HEK293T (cell line): Measurements from ENCODE around the gene LRIG1.

Experiments
- CTCF ChIA-PET: fragments of 350-600 bp; formaldehyde crosslinking; extraction: SDS; loops from one replicate; lab custom pipeline; 2021; ENCODE audit warnings: antibody characterized with exemption, inconsistent platforms; lab: Yijun Ruan, JAX
- POLR2A ChIA-PET: fragments of 350-600 bp; formaldehyde crosslinking; extraction: SDS; loops from one replicate; lab custom pipeline; 2020; ENCODE audit warnings: antibody characterized with exemption, inconsistent platforms; lab: Yijun Ruan, JAX
- DNase-seq: peaks from one replicate; pipeline ENCODE4 v3.0.0; 2012; ENCODE audit warnings: mixed read lengths; ENCODE audit errors: extremely low spot score
- ARNT ChIP-seq: fragments of 450-650 bp; IDR thresholded peaks from 2 replicates; pipeline ENCODE4 v1.6.1; 2017; ENCODE audit warnings: mild to moderate bottlenecking
- BHLHE40 ChIP-seq: fragments of 450-650 bp; IDR thresholded peaks from 2 replicates; pipeline ENCODE4 v1.6.1; 2016; ENCODE audit warnings: mild to moderate bottlenecking, moderate library complexity, borderline replicate concordance
- CTBP1 ChIP-seq: fragments of 450-650 bp; IDR thresholded peaks from 2 replicates; pipeline ENCODE4 v1.6.1; 2016; ENCODE audit warnings: borderline replicate concordance
- ELF4 ChIP-seq: fragments of 450-650 bp; IDR thresholded peaks from 2 replicates; pipeline ENCODE4 v1.6.1; 2017; ENCODE audit warnings: antibody characterized with exemption
- FOXA1 ChIP-seq: fragments of 450-650 bp; IDR thresholded peaks from 2 replicates; pipeline ENCODE4 v1.6.1; 2016; ENCODE audit warnings: mild to moderate bottlenecking
- FOXK2 ChIP-seq: fragments of 450-650 bp; IDR thresholded peaks from 2 replicates; pipeline ENCODE4 v1.6.1; 2016; ENCODE audit warnings: mild to moderate bottlenecking
- FOXM1 ChIP-seq: fragments of 450-650 bp; IDR thresholded peaks from 2 replicates; pipeline ENCODE4 v1.6.1; 2017; ENCODE audit warnings: mild to moderate bottlenecking, borderline replicate concordance
- HDGF ChIP-seq: fragments of 450-650 bp; IDR thresholded peaks from 2 replicates; pipeline ENCODE4 v1.6.1; 2017; ENCODE audit warnings: antibody characterized with exemption, borderline replicate concordance
- L3MBTL2 ChIP-seq: fragments of 450-650 bp; conservative IDR thresholded peaks from 2 replicates; pipeline ENCODE4 v1.6.1; 2016; ENCODE audit warnings: mild to moderate bottlenecking
- LEF1 ChIP-seq: fragments of 450-650 bp; IDR thresholded peaks from 2 replicates; pipeline ENCODE4 v1.6.1; 2017; ENCODE audit warnings: mild to moderate bottlenecking, borderline replicate concordance
- NFRKB ChIP-seq: fragments of 450-650 bp; IDR thresholded peaks from 2 replicates; pipeline ENCODE4 v1.6.1; 2016; ENCODE audit warnings: mild to moderate bottlenecking, moderate library complexity
- SP1 ChIP-seq: fragments of 450-650 bp; IDR thresholded peaks from 2 replicates; pipeline ENCODE4 v1.6.1; 2017
- SUZ12 ChIP-seq: fragments of 450-650 bp; IDR thresholded peaks from 2 replicates; pipeline ENCODE4 v1.6.1; 2016; ENCODE audit warnings: mild to moderate bottlenecking
- TARDBP ChIP-seq: fragments of 450-650 bp; IDR thresholded peaks from 2 replicates; pipeline ENCODE4 v1.6.1; 2016
- ZNF384 ChIP-seq: fragments of 450-650 bp; IDR thresholded peaks from 2 replicates; pipeline ENCODE4 v1.6.1; 2016
- TF ChIP-seq, protein P1 (sequence below): fragments of 450-650 bp; IDR thresholded peaks from 2 replicates; pipeline ENCODE4 v1.6.1; 2016

LRIG1 gene

GRCh38 chr3:66405701-66406091, 95.1 kb downstream of the LRIG1 start:
- TF ChIP-seq HDGF (no peak), SUZ12 (no peak), ELF4 (no peak)
- TF ChIP-seq, protein P1, sequence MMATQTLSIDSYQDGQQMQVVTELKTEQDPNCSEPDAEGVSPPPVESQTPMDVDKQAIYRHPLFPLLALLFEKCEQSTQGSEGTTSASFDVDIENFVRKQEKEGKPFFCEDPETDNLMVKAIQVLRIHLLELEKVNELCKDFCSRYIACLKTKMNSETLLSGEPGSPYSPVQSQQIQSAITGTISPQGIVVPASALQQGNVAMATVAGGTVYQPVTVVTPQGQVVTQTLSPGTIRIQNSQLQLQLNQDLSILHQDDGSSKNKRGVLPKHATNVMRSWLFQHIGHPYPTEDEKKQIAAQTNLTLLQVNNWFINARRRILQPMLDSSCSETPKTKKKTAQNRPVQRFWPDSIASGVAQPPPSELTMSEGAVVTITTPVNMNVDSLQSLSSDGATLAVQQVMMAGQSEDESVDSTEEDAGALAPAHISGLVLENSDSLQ, result no peak
- ChIA-PET POLR2A (no interaction called here), CTCF (interaction anchor here (0.7 to 1.6 kb wide), 2 partner anchors 410 to 704 kb away, joined by 3 read pairs; no protein-coding TSS in a partner anchor)
- DNase-seq, result no peak

DNA sequence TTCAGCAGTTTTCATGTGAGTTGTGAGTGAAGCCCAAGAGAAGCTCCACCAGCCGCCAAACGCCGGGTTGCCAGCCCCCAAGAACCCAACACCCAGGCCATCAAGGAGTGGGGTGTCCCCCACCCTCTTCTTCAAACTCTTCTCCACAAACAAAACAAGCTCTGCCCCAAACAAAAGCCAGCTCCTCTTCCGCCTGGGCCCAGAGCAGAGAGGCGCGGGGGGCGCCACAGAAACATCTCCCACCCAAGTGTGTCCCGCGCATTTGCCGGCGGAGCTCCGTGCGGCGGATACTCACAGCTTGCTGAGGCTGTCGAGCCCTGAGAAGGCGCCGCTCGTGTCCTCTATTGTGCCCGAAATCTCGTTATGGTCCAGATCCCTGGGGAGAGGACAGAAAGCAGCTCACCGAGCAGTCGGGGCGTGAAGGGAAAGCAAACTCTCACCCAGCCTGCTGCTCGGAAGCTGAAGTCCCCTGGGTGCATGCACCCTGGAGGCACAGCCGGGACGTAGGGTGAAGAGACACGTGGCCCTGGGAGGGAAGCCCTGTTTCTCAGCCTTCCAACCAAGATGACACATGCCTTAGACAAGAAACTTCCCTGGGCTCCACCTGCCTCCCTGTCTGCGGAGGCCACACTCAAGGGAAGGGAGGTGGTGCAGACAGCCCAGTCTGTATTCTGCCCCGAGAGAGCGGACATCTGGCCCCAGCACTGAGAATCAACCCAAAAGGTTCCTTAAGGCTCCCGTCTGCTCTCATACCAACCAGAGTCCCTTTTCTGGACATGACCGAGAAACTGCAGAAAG, 95.7 kb downstream of the LRIG1 start:
- CTCF ChIA-PET, result interaction anchor here (0.7 to 1.6 kb wide), 4 partner anchors 11 to 705 kb away, joined by 3 to 4 read pairs (median 3); no protein-coding TSS in a partner anchor
- POLR2A ChIA-PET, result no interaction called here
- no peak for TF ChIP-seq FOXA1
- no peak for TF ChIP-seq FOXK2
- no peak for TF ChIP-seq SP1
- TF ChIP-seq, protein P1, result no peak
- TF ChIP-seq ZNF384, result no peak
- TF ChIP-seq CTBP1, result no peak
- no peak for DNase-seq

DNA sequence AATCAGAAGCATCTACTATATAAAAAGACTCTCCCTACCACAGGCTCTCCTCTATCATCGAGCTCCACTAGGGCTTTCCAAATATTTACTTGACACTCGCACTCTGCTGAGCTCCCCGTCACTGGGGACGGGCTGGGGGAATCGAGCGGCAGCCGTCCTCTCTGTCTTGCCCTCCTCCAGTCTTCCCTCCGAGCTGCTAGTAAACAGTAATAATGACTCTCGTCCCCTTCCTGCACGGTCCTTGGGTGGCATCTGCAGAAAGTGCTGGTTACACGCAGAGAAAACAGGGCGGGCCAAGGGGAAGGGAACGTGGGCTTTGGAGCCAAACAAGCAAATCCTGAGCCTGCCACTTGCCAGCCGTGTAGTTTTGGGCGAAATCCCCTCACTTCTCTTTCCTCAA, 96.6 kb downstream of the LRIG1 start:
- ChIA-PET CTCF (interaction anchor here (1.0 to 1.6 kb wide), 3 partner anchors 10 to 418 kb away, joined by 3 to 4 read pairs (median 3); no protein-coding TSS in a partner anchor), POLR2A (no interaction called here)
- TF ChIP-seq SUZ12 (no peak), L3MBTL2 (no peak), BHLHE40 (no peak), ZNF384 (no peak), CTBP1 (no peak), HDGF (no peak), FOXA1 (no peak), ELF4 (no peak), SP1 (no peak), FOXK2 (no peak), TARDBP (no peak), LEF1 (no peak), FOXM1 (no peak), NFRKB (no peak), ARNT (no peak)
- TF ChIP-seq, protein P1, result no peak
- DNase-seq, result no peak

- DNase-seq, result no peak
- ChIA-PET CTCF (interaction anchor here (0.7 to 1.3 kb wide), 2 partner anchors 9 to 66 kb away, joined by 3 to 7 read pairs; no protein-coding TSS in a partner anchor), POLR2A (no interaction called here)
- TF ChIP-seq LEF1 (no peak), FOXM1 (no peak), NFRKB (no peak), HDGF (no peak), FOXK2 (no peak), ZNF384 (no peak), ELF4 (no peak), ARNT (no peak), SUZ12 (no peak), SP1 (no peak), TARDBP (no peak), BHLHE40 (no peak), CTBP1 (no peak), L3MBTL2 (no peak), FOXA1 (no peak)
Measured at GRCh38 chr3:66403323-66403990, 97.4 kb downstream of the LRIG1 start.

DNA sequence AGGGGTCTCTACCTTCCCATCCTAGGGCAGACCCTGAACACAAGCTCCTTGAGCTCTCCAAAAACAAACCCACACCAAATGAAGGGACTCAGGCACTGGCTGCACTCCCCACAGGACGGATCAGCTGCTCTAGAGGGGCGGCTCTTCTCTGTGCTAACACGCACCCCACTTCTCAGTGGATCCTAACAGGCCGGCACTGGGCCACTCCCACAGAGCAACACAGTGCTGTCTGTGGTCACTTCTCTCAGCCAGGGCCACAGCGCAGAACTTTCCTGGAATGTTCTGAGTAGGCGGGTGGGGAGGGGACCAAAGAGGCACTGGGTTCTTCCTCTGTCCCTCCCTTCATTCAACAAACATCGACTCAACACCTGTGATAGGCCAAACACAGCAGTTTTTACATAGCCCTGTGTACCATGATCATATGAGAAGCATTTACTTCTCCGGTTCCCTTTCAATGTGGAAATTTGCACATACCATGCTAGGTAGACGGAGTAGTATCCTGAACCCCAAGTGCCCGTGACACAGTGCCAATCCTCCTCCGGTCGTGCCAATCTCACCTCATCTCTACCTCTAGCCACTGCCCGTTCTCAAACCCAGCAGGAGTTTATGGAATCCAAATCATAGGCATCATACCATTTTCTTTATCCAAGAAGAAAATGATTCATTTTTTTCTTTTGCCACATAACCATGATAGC, 98.1 kb downstream of the LRIG1 start:
- ChIA-PET CTCF (no interaction called here), POLR2A (no interaction called here)
- TF ChIP-seq TARDBP, result no peak
- TF ChIP-seq SP1, result no peak
- TF ChIP-seq ELF4, result no peak
- TF ChIP-seq ZNF384, result no peak
- TF ChIP-seq, protein P1, result no peak
- DNase-seq, result no peak
